Gastrocnemius medialis (tissue), 4 donors: Measurements from ENCODE around the gene CCDC134.

ENCODE experiments used
- CTCF ChIP-seq, 5 experiments: fragments of 450-650 bp in 3 of 5; fragments of 200-600 bp in 2 of 5; sonication (generic) in 2 of 5; IDR thresholded peaks in 4 of 5; conservative IDR thresholded peaks in 1 of 5; 1 replicate in 4 of 5; 2 replicates in 1 of 5; pipeline ENCODE4 v1.5.1; 2016 to 2019; ENCODE audit warnings: antibody characterized with exemption in 5 of 5, mild to moderate bottlenecking in 3 of 5, moderate library complexity in 3 of 5
- POLR2A ChIP-seq, 2 donors: fragments of 450-650 bp; IDR thresholded peaks; one replicate each; pipeline ENCODE4 v1.6.1; 2017; ENCODE audit warnings: antibody characterized with exemption in 2 of 2, mild to moderate bottlenecking in 2 of 2, moderate library complexity in 2 of 2

- TF ChIP-seq CTCF (IDR thresholded peaks at IDR 0.05 in 4 of 5, conservative IDR thresholded peaks at IDR 0.05 in 1 of 5) (peak; percentile 50 to 72 (median 65)), POLR2A (IDR thresholded peaks at IDR 0.05) (no peak)
Measured at GRCh38 chr22:41822317-41823057, 22.0 kb downstream of the CCDC134 start.
